Neural progenitor cell (in vitro differentiated cells): Measurements from ENCODE around the gene RRBP1.

Experiments used
- EZH2 ChIP-seq: fragments of 200-600 bp; sonication (generic); IDR thresholded peaks from 2 replicates; pipeline ENCODE4 v1.6.1; 2017; ENCODE audit warnings: antibody characterized with exemption, mild to moderate bottlenecking, moderate library complexity
- TF ChIP-seq, protein P1 (sequence below): fragments of 200-600 bp; sonication (generic); IDR thresholded peaks from 2 replicates; pipeline ENCODE4 v1.5.1; 2017; ENCODE audit warnings: antibody characterized with exemption, mild to moderate bottlenecking

DNA sequence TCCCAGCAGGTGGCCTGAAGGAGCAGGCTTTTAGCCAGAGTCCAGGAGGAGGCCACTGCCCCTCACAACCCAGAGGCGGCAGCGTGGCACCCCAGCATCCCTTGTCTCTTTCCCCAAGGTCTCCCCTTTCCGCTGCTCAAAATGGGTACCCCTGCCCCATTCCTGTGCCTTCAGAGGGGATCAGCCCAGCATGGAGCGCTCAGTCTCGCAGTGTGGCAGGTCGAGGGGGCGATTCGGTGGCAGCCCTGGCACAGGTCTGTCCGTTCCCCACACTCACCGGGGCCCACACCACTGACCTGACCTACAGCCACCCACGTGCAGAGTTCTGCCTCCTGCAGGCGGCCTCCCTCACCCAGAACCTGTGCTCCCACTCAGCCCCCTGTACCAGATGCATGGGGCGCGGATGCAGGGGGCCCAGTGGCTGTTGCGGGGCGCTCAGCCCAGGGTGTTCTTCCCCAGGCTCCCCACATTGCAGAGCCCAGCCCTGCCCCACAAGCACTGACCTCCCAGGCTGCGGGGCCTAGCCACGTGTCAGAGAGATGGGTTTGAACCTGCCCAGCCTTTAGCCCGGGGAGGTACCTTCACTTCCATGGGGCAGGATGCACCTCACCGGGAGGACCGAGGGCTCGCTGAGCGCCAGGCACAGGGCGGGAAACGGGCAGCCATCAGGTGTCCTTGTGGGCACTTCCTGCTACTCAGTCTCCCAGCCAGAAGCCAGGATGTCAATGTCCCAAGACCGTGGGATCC, 70.3 kb downstream of the RRBP1 start:
- TF ChIP-seq, protein P1, sequence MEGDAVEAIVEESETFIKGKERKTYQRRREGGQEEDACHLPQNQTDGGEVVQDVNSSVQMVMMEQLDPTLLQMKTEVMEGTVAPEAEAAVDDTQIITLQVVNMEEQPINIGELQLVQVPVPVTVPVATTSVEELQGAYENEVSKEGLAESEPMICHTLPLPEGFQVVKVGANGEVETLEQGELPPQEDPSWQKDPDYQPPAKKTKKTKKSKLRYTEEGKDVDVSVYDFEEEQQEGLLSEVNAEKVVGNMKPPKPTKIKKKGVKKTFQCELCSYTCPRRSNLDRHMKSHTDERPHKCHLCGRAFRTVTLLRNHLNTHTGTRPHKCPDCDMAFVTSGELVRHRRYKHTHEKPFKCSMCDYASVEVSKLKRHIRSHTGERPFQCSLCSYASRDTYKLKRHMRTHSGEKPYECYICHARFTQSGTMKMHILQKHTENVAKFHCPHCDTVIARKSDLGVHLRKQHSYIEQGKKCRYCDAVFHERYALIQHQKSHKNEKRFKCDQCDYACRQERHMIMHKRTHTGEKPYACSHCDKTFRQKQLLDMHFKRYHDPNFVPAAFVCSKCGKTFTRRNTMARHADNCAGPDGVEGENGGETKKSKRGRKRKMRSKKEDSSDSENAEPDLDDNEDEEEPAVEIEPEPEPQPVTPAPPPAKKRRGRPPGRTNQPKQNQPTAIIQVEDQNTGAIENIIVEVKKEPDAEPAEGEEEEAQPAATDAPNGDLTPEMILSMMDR: peak; percentile 9
- no peak for TF ChIP-seq EZH2
